Mucosa of stomach (tissue), 1 donor: ENCODE results near the gene SIPA1L3.

Source experiments
- H3K27me3 ChIP-seq: one replicate; pipeline ENCODE4 v1.7.0; 2013; ENCODE audit warnings: mild to moderate bottlenecking, low read length; ENCODE audit not compliant: control insufficient read depth, insufficient read depth
- H3K36me3 ChIP-seq: one replicate; pipeline ENCODE4 v1.7.0; 2013; ENCODE audit warnings: low read length; ENCODE audit not compliant: control insufficient read depth, insufficient read depth
- H3K4me1 ChIP-seq: one replicate; pipeline ENCODE4 v1.7.0; 2013; ENCODE audit warnings: mild to moderate bottlenecking, low read length; ENCODE audit not compliant: control insufficient read depth, insufficient read depth
- H3K4me3 ChIP-seq: one replicate; pipeline ENCODE4 v1.7.0; 2013; ENCODE audit warnings: low read length
- H3K9ac ChIP-seq: one replicate; pipeline ENCODE4 v1.7.0; 2013; ENCODE audit warnings: mild to moderate bottlenecking, low read length, moderate library complexity
- H3K9me3 ChIP-seq: one replicate; pipeline ENCODE4 v1.7.0; 2013; ENCODE audit warnings: mild to moderate bottlenecking, low read length, moderate library complexity; ENCODE audit not compliant: control insufficient read depth
- donor health status: Pancreatic carcinoma.

The SIPA1L3 gene

DNA sequence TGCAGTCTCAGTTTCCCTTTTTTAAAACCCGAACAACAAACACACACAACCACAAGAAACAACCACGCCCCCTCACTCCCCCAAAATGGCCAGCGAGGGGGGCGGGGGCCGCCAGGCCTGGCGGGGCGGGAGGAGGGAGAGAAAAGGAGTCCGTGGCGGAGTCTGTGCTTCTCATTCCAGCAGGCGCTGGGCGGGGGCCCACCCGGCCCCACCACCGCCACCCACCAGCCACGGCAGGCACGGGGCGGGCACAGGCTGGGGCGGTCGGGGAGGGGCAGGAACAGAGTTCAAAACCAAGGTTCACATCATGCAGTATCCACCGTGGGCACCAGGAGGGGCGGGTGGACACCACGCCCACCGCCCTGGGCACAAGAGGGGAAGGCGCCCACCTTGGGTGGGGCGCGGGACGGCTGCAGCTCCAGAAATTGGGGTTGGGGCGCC is 304.2 kb downstream of the SIPA1L3 start:
- Histone ChIP-seq H3K4me1 (peaks cover 13% of the 10 kb centered on the region), H3K27me3 (peaks cover 36% of the 10 kb centered on the region), H3K4me3 (no peak overlapping the region), H3K36me3 (no peaks in the 10 kb centered on the region), H3K9ac (no peak overlapping the region), H3K9me3 (peaks cover 3% of the 10 kb centered on the region)

DNA sequence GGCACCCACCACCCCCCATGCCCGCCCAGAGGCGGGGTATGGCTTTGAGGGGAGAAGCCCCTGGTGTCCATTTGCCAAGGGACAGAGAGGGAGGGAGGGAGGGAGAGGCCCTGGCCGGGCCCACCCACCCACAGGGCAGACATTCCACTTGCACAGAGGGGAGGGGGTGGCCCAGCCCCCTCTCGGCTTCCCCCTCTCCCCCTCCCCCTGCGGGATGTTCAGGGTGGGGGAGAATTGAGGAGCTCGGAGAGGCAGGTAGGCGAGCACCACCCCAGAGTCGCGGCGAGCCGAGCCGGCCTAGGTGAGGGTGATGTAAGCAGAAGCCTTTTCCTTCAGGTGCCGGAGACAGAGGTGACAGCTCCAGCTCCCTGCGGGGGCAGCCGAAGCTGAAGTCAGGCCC is 304.8 kb downstream of the SIPA1L3 start:
- H3K4me1 ChIP-seq, result peaks cover 13% of the 10 kb centered on the region
- H3K36me3 ChIP-seq, result no peaks in the 10 kb centered on the region
- H3K27me3 ChIP-seq, result peaks cover 36% of the 10 kb centered on the region
- H3K9me3 ChIP-seq, result peaks cover 3% of the 10 kb centered on the region
- no peak overlapping the region for H3K9ac ChIP-seq
- no peak overlapping the region for H3K4me3 ChIP-seq

DNA sequence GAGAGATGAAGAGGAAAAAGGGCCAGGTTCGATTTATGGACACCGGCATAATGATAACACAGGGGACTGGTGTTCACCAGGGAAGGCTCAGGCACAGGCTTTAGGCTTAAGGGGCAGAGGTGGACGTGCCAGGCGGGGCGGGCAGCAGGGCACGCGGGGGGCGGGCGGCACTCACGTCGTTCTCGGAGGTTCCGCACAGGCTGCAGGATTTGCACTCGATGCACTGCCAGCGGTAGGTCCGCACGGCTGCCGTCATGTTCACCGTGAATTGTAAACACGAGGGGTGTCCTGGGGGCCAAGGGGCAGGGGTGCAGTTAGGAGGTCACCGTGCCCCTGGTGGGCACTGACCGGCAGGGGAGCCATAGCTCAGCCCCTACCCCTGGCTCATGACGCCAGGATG is 306.5 kb downstream of the SIPA1L3 start:
- H3K4me1 ChIP-seq, result peaks cover 13% of the 10 kb centered on the region
- no peak overlapping the region for H3K4me3 ChIP-seq

DNA sequence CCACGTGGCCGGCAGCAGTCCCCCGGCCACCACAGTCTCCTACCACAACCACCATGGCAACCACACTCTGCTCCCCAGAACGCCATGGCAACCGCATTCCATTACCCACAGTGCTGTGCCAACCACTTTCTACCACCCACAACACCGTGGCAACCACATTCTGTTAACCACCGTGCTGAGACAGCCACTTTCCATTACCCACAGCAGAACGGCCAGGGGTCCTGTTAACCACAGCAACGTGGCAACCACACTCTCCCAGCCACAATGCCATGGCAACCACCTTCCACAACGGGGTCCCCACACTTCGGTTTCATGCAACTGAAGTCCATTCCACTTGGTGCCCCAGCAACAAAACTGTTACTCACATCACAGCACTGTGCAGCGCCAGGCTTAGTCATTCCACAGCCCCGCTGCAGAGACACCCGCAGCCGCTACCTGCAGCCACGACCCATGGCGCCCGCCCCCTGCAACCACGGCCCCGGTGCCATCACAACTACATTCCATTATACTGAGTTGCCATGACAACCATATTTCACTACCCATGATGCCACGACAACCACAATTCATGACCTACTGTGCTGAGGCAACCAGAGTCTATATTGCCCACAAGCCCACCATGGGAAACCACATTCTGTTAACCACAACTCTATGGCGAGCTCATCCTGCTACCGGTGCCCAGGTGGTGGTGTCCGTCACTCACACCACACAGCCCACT is 307.1 kb downstream of the SIPA1L3 start:
- H3K4me3 ChIP-seq, result no peak overlapping the region
- no peaks in the 10 kb centered on the region for H3K36me3 ChIP-seq
- no peaks in the 10 kb centered on the region for H3K9me3 ChIP-seq
- no peak overlapping the region for H3K9ac ChIP-seq
- H3K27me3 ChIP-seq, result peaks cover 35% of the 10 kb centered on the region
- peaks cover 13% of the 10 kb centered on the region for H3K4me1 ChIP-seq

More for the DNA sequence above, 306.5 kb downstream of the SIPA1L3 start:
- H3K9ac ChIP-seq, result no peak overlapping the region
- peaks cover 36% of the 10 kb centered on the region for H3K27me3 ChIP-seq
- H3K9me3 ChIP-seq, result peaks cover 1% of the 10 kb centered on the region
- H3K36me3 ChIP-seq, result no peaks in the 10 kb centered on the region

DNA sequence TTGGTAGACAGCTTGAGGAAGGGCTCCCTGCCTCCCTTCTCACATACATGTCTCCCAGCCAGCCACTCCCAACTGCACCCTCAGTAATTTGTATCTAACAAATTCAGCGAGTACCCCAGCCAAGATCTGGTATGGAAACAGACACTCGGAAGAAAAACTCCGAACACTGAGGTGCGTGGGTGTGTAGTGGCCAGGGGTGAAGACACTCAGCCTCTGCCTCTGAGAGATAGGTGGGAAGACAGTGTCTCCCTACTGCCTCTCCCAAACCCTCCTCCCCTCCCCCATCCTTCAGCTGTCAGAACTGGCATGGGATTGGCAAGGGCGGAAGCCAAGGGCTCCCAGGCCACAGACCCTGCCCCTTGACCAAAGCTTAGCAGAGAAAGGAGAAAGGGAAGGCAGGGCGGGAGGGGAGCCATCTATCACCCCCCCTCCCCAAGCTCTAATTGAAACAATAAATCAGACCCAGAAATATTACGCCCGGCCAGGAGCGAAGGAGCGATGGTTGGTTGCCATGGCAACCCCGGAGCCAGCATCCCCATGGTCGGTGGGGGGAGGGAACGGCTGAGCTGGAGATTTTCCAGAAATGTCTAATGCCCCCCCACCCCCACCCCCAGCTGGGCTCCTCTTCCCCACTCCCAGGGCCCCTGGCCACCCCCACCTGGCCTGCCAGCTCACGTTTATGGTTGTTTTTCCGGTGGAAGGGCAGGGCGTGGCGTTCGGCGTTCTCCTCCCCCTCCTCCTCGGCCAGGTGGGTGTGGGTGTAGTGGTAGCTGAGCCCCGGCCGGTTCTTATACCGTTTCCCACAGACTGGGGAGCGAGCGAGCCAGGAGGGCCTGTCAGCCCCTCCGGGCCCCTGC is 310.0 kb downstream of the SIPA1L3 start:
- H3K27me3 ChIP-seq, result peaks cover 20% of the 10 kb centered on the region
- H3K4me3 ChIP-seq, result no peak overlapping the region
- H3K36me3 ChIP-seq, result no peaks in the 10 kb centered on the region
- no peaks in the 10 kb centered on the region for H3K9me3 ChIP-seq
- H3K9ac ChIP-seq, result no peak overlapping the region
- no peaks in the 10 kb centered on the region for H3K4me1 ChIP-seq

DNA sequence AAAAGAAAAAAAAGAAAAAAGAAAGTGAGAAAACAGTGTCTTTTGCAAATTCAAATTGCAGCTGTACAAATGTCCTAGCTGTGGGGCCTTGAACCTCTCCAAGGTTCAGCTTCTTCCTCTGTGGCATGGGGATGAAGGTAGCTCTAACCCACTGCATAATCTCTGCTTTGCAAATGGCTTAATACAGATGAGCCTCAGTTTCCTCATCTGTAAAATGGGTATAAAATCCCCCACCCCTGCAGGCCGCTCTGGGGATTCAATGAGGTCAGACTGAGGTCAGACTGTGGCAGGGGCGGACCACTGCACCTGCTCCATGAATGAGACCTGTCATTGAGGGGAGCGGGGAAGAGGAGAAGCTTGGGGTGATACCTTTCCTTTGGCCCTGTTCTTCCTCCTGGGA is 311.2 kb downstream of the SIPA1L3 start:
- Histone ChIP-seq H3K36me3 (no peaks in the 10 kb centered on the region), H3K9ac (no peak overlapping the region), H3K4me1 (no peaks in the 10 kb centered on the region), H3K4me3 (no peak overlapping the region), H3K9me3 (no peaks in the 10 kb centered on the region), H3K27me3 (peaks cover 30% of the 10 kb centered on the region)

DNA sequence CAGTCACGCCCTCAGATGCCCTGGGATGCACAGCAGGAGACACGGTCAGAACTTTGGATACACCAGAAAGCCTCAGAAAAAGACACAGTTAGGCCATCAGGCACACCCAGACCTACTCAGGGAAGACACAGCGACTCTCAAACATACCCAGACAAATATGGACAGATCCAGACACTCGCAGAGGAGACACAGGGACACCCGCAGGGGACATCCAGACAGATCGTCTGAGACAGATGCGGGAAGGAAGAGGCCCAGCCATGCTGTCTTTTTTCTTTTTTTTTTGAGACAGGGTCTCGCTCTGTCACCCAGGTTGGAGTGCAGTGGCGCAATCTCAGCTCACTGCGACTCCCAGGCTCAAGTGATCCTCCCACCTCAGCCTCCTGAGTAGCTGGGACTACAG is 312.2 kb downstream of the SIPA1L3 start:
- Histone ChIP-seq H3K36me3 (no peaks in the 10 kb centered on the region), H3K9ac (no peak overlapping the region), H3K9me3 (no peaks in the 10 kb centered on the region), H3K4me1 (peaks cover 5% of the 10 kb centered on the region), H3K4me3 (no peak overlapping the region), H3K27me3 (peaks cover 31% of the 10 kb centered on the region)

DNA sequence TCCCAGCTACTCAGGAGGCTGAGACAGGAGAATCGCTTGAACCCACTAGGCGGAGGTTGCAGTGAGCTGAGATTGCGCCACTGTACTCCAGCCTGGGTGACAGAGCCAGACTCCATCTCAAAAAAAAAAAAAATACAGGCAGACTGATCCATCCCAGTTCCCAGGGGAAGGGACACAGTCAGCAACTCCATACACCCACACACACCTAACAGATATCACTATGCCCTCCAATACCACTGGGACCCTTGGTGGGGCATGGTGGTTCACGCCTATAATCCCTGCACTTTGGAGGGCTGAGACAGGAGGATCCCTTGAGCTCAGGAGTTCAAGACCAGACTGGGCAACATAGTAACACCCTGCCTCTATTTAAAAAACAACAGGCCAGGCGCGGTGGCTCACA is 314.4 kb downstream of the SIPA1L3 start:
- Histone ChIP-seq H3K36me3 (no peaks in the 10 kb centered on the region), H3K27me3 (peaks cover 48% of the 10 kb centered on the region), H3K9me3 (no peaks in the 10 kb centered on the region)

DNA sequence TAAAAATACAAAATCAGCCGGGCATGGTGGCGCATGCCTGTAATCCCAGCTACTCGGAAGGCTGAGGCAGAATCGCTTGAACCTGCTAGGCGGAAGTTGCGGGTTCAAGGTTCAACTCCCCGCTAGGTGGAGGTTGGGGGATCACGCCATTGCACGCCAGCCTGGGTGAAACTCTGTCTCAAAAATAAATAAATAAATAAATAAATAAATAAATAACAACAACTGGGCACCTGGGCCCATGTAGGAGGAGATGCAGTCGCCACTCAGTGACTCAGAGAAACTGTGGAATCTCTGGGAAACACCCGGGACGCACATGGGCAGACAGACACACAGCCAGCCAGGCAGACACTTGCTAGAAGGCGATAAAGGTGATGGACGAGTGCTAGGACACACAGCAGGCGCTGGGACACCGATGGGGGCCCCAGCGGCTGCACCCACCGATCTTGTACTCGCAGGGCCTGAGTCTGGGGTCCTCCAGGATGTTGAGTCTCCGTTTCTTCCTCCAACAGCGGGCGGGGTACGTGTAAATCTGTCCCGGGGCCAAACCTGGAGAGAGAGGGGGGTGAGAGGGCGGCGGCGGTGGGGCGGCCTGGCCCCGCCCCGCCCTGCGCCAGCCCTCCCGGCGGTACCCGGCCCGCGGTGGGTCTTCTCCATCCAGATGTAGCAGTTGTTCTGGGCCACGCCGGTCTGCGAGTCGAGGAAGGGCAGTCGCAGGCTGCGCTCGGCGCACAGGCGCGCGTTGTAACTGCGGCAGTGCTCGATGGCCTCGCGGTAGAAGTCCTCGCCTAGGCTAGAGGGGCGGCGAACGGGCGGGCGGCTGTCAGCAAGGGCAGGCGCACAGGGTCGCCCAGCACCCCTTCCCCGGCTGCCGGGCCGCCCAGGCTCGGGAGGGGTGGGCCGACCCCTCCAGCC is 315.2 kb downstream of the SIPA1L3 start:
- H3K4me3 ChIP-seq, result no peak overlapping the region
- H3K9me3 ChIP-seq, result no peaks in the 10 kb centered on the region
- H3K36me3 ChIP-seq, result no peaks in the 10 kb centered on the region
- peaks cover 56% of the 10 kb centered on the region for H3K27me3 ChIP-seq
- no peak overlapping the region for H3K9ac ChIP-seq
- H3K4me1 ChIP-seq, result peaks cover 10% of the 10 kb centered on the region

More for the DNA sequence above, 314.4 kb downstream of the SIPA1L3 start:
- Histone ChIP-seq H3K4me1 (peaks cover 10% of the 10 kb centered on the region), H3K4me3 (no peak overlapping the region), H3K9ac (no peak overlapping the region)

DNA sequence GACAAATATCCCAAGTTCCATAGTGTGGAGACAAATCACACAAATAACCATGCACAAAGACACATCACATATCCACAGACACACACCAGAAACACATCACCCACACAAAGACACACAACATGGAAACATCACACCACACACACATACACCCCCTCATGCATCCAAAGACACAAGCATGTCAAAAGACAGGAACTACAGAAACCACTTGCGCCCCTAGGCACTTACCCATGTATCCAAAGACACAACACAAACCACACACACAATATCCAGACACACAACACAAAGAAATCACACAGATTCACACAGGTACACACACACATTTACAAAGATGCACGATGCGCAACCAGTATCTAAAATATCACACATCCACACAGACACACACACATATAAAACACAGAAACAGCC is 316.1 kb downstream of the SIPA1L3 start:
- no peaks in the 10 kb centered on the region for H3K9me3 ChIP-seq
- no peak overlapping the region for H3K4me3 ChIP-seq
- peaks cover 65% of the 10 kb centered on the region for H3K27me3 ChIP-seq
- no peaks in the 10 kb centered on the region for H3K36me3 ChIP-seq
- H3K9ac ChIP-seq, result no peak overlapping the region
- H3K4me1 ChIP-seq, result peaks cover 10% of the 10 kb centered on the region

DNA sequence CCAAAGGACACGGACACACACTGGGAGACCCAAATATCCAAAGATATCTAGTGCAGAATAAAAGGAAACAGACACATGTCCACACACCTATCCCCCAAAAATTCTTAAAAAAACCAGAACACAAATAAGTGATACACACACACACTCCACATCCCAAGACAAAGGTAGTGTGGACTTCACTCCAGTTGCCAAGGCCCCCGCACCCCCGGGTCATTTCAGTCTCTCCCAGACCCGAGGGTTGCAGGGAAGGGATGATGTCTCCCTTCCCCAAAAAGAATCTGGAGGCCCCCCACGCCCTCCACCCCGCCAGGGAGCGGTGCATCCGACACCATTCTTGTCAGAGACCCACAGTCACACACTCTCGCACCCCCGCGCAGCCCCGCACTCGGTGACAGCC is 316.6 kb downstream of the SIPA1L3 start:
- Histone ChIP-seq H3K27me3 (peaks cover 67% of the 10 kb centered on the region), H3K36me3 (no peaks in the 10 kb centered on the region), H3K9ac (no peak overlapping the region), H3K4me3 (no peak overlapping the region), H3K9me3 (no peaks in the 10 kb centered on the region), H3K4me1 (peaks cover 11% of the 10 kb centered on the region)
